ENCODE results near the gene CLDN9.
A peak's percentile ranks its signal among the peaks of the same experiment; 100 is the strongest.

The CLDN9 gene

DNA sequence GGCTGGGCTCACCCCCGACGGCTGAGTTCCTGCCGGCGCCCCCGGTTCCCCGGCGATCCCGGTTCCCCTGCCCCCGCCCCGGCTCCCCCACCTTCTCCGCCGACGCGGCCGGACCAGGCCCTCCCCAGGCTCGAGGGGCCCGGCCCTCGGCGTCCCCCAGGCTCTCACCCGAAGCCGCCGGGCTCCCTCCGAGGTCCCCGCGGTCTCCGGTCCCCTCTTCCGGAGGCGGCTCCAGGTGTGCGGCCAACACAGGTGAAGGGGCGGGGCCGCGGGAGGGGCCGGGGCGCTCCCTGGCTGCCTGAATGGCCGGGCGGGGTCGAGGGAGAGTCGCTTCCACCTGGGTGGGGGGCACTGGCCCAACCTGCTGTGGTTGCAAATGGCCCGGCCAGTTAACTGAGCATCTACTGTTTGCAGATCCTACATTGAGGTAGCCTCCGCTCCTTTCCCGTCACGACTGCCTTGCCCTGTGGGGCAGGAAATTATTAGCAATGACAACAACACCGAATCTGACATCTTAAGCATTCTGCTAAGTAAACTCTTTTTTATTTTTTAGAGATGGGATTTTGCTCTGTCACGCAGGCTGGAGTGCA is 24.1 kb downstream of the CLDN9 start, which contains the start of gene BICDL2:
Gene BICDL2 (minus strand): TSS at position 219 of the 590 bp plus-strand sequence. CDS start 1,448 bp downstream, outside the sequence.
- no peaks in the 10 kb centered on the region for H3K9me3 ChIP-seq (ENCODE audit: control insufficient read depth in 2 of 2, low read length in 2 of 2)
- H3K36me3 ChIP-seq (ENCODE audit: control insufficient read depth in 2 of 2, insufficient read depth in 2 of 2, low read length in 2 of 2): no peaks in the 10 kb centered on the region
- H3K9ac ChIP-seq (ENCODE audit: low read length in 2 of 2): no peak within 1 kb of the TSS
- H3K4me1 ChIP-seq (ENCODE audit: control insufficient read depth, insufficient read depth, low read length): no peaks in the 10 kb centered on the region
- H3K27me3 ChIP-seq (ENCODE audit: control insufficient read depth in 1 of 2, insufficient read depth in 2 of 2, low read length in 2 of 2): peaks cover 48 to 60% of the 10 kb centered on the region in 2 donors
- no peak within 1 kb of the TSS for H3K4me3 ChIP-seq (ENCODE audit: low read length in 2 of 2)
- no peak within 1 kb of the TSS for H3K27ac ChIP-seq (ENCODE audit: low read length)

DNA sequence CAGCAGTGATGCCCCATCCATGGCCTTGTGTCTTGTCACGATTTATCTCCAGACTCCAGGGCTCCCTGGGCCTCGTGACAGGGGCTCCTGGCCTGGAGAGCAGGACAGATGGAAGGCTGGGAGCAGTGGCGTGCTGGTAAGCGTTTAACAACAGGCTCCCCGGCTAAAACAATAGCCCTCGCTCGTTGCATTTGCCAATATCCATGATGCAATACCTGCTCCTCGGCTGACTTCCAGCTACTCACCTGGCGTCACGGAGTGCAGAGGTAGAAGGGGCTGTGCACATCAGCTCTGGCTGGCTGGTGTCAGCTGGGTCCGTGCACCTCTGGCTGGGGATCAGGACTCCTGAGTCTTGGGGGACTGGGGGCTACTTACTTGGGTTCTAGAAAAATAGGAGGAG is 25.5 kb downstream of the CLDN9 start:
- H3K36me3 ChIP-seq (ENCODE audit: control insufficient read depth in 2 of 2, insufficient read depth in 2 of 2, low read length in 2 of 2): no peaks in the 10 kb centered on the region
- H3K27me3 ChIP-seq (ENCODE audit: control insufficient read depth in 1 of 2, insufficient read depth in 2 of 2, low read length in 2 of 2): peaks cover 44 to 57% of the 10 kb centered on the region in 2 donors
- H3K9me3 ChIP-seq (ENCODE audit: control insufficient read depth in 2 of 2, low read length in 2 of 2): no peaks in the 10 kb centered on the region
- no peak overlapping the region for H3K4me3 ChIP-seq (ENCODE audit: low read length in 2 of 2)
- no peaks in the 10 kb centered on the region for H3K4me1 ChIP-seq (ENCODE audit: control insufficient read depth, insufficient read depth, low read length)
- no peak overlapping the region for H3K27ac ChIP-seq (ENCODE audit: low read length)
- no peak overlapping the region for H3K9ac ChIP-seq (ENCODE audit: low read length in 2 of 2)

DNA sequence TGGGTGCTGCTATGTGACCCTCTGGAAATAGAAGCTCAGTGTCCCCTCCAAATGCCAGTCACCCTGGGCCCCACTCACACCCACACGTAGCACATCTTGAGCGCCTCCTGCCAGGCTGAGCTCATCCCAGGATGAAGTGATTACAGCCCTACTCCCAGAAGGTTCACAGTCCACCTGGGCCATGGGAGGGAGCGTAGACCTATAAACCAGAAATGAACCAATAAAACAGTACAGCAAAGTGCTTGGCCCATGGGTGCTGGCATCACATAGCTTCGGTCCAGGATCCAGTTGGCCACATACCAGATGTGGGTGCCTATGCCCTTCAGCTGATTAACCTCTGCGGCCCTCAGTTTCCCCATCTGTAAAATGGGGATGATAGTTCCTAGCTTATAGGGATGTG is 26.2 kb downstream of the CLDN9 start:
- H3K9ac ChIP-seq (ENCODE audit: low read length in 2 of 2): no peak overlapping the region
- H3K27me3 ChIP-seq (ENCODE audit: control insufficient read depth in 1 of 2, insufficient read depth in 2 of 2, low read length in 2 of 2): peaks cover 45 to 55% of the 10 kb centered on the region in 2 donors
- no peaks in the 10 kb centered on the region for H3K4me1 ChIP-seq (ENCODE audit: control insufficient read depth, insufficient read depth, low read length)

DNA sequence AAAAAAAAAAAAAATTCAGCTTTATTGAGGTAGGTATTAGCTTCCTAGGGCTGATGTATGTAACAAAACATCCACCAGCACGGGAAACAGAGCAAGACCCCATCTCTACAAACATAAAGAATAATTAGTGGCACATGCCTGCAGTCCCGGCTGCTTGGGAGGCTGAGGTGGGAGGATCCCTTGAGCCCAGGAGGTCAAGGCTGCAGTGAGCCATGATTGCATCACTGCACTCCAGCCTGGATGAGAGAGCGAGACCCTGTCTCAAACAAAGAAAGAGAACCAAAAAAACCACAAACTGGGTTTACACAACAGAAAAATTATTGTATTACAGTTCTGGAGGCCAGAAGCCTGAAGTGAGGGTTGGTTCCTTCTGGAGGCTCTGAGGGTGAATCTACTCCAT is 29.7 kb downstream of the CLDN9 start:
- peaks cover 41 to 53% of the 10 kb centered on the region in 2 donors for H3K27me3 ChIP-seq (ENCODE audit: control insufficient read depth in 1 of 2, insufficient read depth in 2 of 2, low read length in 2 of 2)

More for the DNA sequence above, 26.2 kb downstream of the CLDN9 start:
- H3K4me3 ChIP-seq (ENCODE audit: low read length in 2 of 2): no peak overlapping the region
- H3K9me3 ChIP-seq (ENCODE audit: control insufficient read depth in 2 of 2, low read length in 2 of 2): no peaks in the 10 kb centered on the region
- H3K27ac ChIP-seq (ENCODE audit: low read length): no peak overlapping the region
- no peaks in the 10 kb centered on the region for H3K36me3 ChIP-seq (ENCODE audit: control insufficient read depth in 2 of 2, insufficient read depth in 2 of 2, low read length in 2 of 2)

DNA sequence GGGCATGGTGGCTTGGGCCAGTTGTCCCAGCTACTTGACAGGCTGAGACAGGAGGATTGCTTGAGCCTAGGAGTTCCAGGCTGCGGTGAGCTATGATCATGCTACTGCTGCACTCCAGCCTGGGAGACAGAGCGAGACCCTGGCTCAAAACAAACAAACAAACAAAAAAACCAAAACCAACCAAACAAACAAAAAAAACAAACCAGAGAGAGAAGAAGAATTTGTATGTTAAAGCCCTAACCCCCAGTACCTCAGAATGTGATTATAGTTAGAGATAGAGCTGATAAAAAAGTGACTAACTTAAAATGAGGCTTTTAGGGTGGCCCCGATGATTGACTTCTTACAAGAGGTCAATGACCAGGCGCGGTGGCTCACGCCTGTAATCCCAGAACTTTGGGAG is 32.0 kb downstream of the CLDN9 start:
- Histone ChIP-seq H3K27ac (ENCODE audit: low read length) (no peak overlapping the region), H3K9ac (ENCODE audit: low read length in 2 of 2) (no peak overlapping the region), H3K9me3 (ENCODE audit: control insufficient read depth in 2 of 2, low read length in 2 of 2) (no peaks in the 10 kb centered on the region), H3K4me3 (ENCODE audit: low read length in 2 of 2) (no peak overlapping the region), H3K36me3 (ENCODE audit: control insufficient read depth in 2 of 2, insufficient read depth in 2 of 2, low read length in 2 of 2) (no peaks in the 10 kb centered on the region), H3K27me3 (ENCODE audit: control insufficient read depth in 1 of 2, insufficient read depth in 2 of 2, low read length in 2 of 2) (peaks cover 23 to 48% of the 10 kb centered on the region in 2 donors), H3K4me1 (ENCODE audit: control insufficient read depth, insufficient read depth, low read length) (peaks cover 15% of the 10 kb centered on the region)

More for the DNA sequence above, 29.7 kb downstream of the CLDN9 start:
- H3K9me3 ChIP-seq (ENCODE audit: control insufficient read depth in 2 of 2, low read length in 2 of 2): no peaks in the 10 kb centered on the region
- peaks cover 15% of the 10 kb centered on the region for H3K4me1 ChIP-seq (ENCODE audit: control insufficient read depth, insufficient read depth, low read length)
- no peak overlapping the region for H3K27ac ChIP-seq (ENCODE audit: low read length)
- H3K9ac ChIP-seq (ENCODE audit: low read length in 2 of 2): no peak overlapping the region
- no peak overlapping the region for H3K4me3 ChIP-seq (ENCODE audit: low read length in 2 of 2)
- no peaks in the 10 kb centered on the region for H3K36me3 ChIP-seq (ENCODE audit: control insufficient read depth in 2 of 2, insufficient read depth in 2 of 2, low read length in 2 of 2)

DNA sequence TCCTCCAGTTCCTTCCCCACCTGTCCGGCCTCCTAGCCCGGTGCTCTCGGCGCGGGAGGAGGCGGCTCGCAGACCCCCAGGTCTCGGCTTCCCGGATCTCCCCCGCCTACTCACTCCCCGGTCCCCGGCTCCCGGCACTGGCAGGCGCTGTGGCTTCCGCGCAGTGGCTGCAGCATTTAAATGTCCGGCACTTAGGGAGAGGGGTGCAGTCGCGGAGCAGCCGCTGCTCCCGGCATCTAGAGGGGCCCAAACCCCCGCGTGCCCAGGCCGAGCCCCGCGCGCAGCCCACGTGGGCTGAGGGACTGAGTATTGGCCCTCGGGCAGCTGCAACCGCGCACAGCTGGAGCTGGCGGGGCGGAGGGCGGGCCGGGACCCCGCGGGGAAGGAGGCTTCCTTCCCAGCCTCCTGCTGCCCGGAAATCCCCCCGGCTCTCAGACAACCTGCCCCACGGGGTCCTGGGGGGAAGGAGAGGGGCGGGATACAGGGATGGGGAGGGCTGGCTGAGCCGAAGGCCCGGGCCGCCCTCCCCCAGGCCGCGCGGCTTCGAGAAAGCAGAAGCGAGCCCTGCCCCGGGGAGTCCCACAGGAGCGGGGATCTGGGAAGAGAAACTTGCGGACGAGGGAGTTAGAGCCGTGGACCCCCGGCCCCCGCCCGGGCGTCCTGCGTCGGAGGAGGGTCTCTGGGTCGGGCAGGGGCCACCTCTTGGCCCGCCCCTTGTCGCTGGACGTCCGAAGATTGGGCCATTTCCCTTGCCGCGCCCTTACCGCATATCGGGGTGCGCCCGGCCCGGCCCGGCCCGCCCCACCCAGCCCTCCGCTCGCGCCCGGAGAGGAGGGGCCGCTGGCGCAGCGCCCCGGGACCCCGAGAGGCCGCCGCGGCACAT is 33.3 kb downstream of the CLDN9 start, which contains the start of gene MMP25:
Gene MMP25 (plus strand): TSS at position 804 of the 883 bp plus-strand sequence. CDS start 357 bp downstream, outside the sequence.
- H3K9ac ChIP-seq (ENCODE audit: low read length in 2 of 2): no peak within 1 kb of the TSS
- peaks cover 15% of the 10 kb centered on the region for H3K4me1 ChIP-seq (ENCODE audit: control insufficient read depth, insufficient read depth, low read length)
- peaks cover 23 to 53% of the 10 kb centered on the region in 2 donors for H3K27me3 ChIP-seq (ENCODE audit: control insufficient read depth in 1 of 2, insufficient read depth in 2 of 2, low read length in 2 of 2)
- no peak within 1 kb of the TSS for H3K27ac ChIP-seq (ENCODE audit: low read length)
- H3K4me3 ChIP-seq (ENCODE audit: low read length in 2 of 2): peak within 1 kb of the TSS; percentile 46 to 69
- H3K36me3 ChIP-seq (ENCODE audit: control insufficient read depth in 2 of 2, insufficient read depth in 2 of 2, low read length in 2 of 2): no peaks in the 10 kb centered on the region
- no peaks in the 10 kb centered on the region for H3K9me3 ChIP-seq (ENCODE audit: control insufficient read depth in 2 of 2, low read length in 2 of 2)

DNA sequence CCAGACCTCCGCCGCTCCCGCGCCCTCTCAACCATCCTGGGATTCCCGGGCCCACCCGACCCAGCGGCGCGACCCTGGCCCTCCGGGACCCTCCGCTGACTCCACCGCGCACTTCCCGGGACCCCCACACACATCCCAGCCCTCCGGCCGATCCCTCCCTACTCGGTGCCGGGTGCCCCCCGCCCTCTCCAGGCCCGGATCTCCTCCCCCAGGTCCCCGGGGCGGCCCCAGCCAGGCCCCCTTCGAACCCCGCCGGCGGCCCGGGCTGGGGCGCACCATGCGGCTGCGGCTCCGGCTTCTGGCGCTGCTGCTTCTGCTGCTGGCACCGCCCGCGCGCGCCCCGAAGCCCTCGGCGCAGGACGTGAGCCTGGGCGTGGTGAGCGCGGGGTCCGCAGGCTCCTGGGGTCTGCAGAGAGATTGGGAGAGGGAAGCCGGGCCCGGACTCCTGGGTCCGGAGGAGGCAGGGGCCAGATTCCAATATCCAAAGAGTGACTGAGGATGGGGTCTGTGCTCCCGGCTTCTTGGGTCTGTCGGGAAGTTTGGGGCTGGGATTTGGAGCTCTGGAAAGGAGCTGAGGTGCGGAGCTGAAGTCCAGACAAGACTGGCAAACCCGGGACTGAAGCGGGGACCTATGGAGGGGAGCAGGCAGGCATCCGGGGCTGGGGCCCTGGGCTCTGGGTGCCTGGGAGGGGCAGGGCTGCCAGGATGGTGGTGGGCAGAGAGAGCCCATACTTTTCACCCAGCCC is 34.1 kb downstream of the CLDN9 start:
- H3K36me3 ChIP-seq (ENCODE audit: control insufficient read depth in 2 of 2, insufficient read depth in 2 of 2, low read length in 2 of 2): no peaks in the 10 kb centered on the region
- H3K4me3 ChIP-seq (ENCODE audit: low read length in 2 of 2): no peak overlapping the region
- peaks cover 23 to 53% of the 10 kb centered on the region in 2 donors for H3K27me3 ChIP-seq (ENCODE audit: control insufficient read depth in 1 of 2, insufficient read depth in 2 of 2, low read length in 2 of 2)
- peaks cover 15% of the 10 kb centered on the region for H3K4me1 ChIP-seq (ENCODE audit: control insufficient read depth, insufficient read depth, low read length)
- H3K9ac ChIP-seq (ENCODE audit: low read length in 2 of 2): no peak overlapping the region
- H3K27ac ChIP-seq (ENCODE audit: low read length): no peak overlapping the region
- no peaks in the 10 kb centered on the region for H3K9me3 ChIP-seq (ENCODE audit: control insufficient read depth in 2 of 2, low read length in 2 of 2)

DNA sequence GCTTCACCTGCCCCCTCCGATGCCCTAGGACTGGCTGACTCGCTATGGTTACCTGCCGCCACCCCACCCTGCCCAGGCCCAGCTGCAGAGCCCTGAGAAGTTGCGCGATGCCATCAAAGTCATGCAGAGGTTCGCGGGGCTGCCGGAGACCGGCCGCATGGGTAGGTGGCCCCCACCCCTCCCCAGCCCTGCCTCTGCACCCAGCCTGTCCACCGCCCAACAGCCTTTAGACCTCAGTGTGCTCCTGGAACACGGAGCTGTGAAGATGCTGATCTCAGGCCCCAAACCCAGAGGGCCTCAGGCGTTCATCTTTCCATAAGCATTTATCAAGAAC is 34.6 kb downstream of the CLDN9 start:
- no peak overlapping the region for H3K9ac ChIP-seq (ENCODE audit: low read length in 2 of 2)
- no peaks in the 10 kb centered on the region for H3K9me3 ChIP-seq (ENCODE audit: control insufficient read depth in 2 of 2, low read length in 2 of 2)
- no peak overlapping the region for H3K4me3 ChIP-seq (ENCODE audit: low read length in 2 of 2)
- H3K36me3 ChIP-seq (ENCODE audit: control insufficient read depth in 2 of 2, insufficient read depth in 2 of 2, low read length in 2 of 2): no peaks in the 10 kb centered on the region
- peaks cover 15% of the 10 kb centered on the region for H3K4me1 ChIP-seq (ENCODE audit: control insufficient read depth, insufficient read depth, low read length)
- H3K27ac ChIP-seq (ENCODE audit: low read length): no peak overlapping the region
- H3K27me3 ChIP-seq (ENCODE audit: control insufficient read depth in 1 of 2, insufficient read depth in 2 of 2, low read length in 2 of 2): peaks cover 21 to 53% of the 10 kb centered on the region in 2 donors

DNA sequence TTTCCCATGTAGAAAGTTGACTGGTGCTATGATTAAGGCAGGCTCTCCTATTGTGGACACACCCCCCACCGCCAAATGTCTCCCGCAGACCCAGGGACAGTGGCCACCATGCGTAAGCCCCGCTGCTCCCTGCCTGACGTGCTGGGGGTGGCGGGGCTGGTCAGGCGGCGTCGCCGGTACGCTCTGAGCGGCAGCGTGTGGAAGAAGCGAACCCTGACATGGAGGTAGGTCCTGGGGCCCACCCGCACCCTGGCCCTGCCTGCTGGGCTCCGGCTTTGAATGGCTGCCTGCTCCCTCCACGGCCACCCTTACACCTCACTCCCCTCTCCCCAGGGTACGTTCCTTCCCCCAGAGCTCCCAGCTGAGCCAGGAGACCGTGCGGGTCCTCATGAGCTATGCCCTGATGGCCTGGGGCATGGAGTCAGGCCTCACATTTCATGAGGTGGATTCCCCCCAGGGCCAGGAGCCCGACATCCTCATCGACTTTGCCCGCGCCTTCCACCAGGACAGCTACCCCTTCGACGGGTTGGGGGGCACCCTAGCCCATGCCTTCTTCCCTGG is 37.3 kb downstream of the CLDN9 start:
- H3K27ac ChIP-seq (ENCODE audit: low read length): no peak overlapping the region

DNA sequence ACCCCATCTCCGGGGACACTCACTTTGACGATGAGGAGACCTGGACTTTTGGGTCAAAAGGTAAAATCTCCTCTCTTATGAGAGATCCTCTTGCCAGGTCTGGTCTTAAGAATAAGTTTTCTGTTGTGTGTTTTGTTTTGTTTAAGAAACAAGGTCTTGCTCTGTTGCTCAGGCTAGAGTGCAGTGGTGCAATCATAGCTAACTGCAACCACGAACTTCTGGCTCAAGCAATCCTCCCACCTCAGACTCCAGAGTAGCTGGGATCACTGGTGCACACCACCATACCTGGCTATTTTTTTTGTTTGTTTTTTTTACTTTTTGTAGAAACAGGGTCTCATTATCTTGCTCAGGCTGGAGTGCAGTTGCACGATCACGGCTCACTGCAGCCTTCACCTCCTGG is 37.8 kb downstream of the CLDN9 start:
- no peak overlapping the region for H3K27ac ChIP-seq (ENCODE audit: low read length)
- no peak overlapping the region for H3K4me3 ChIP-seq (ENCODE audit: low read length in 2 of 2)
- no peak overlapping the region for H3K9ac ChIP-seq (ENCODE audit: low read length in 2 of 2)
- H3K36me3 ChIP-seq (ENCODE audit: control insufficient read depth in 2 of 2, insufficient read depth in 2 of 2, low read length in 2 of 2): no peaks in the 10 kb centered on the region
- H3K4me1 ChIP-seq (ENCODE audit: control insufficient read depth, insufficient read depth, low read length): peaks cover 12% of the 10 kb centered on the region
- H3K27me3 ChIP-seq (ENCODE audit: control insufficient read depth in 1 of 2, insufficient read depth in 2 of 2, low read length in 2 of 2): peaks cover 5 to 32% of the 10 kb centered on the region in 2 donors
- H3K9me3 ChIP-seq (ENCODE audit: control insufficient read depth in 2 of 2, low read length in 2 of 2): no peaks in the 10 kb centered on the region

More for the DNA sequence above, 37.3 kb downstream of the CLDN9 start:
- H3K36me3 ChIP-seq (ENCODE audit: control insufficient read depth in 2 of 2, insufficient read depth in 2 of 2, low read length in 2 of 2): no peaks in the 10 kb centered on the region
- peaks cover 7 to 35% of the 10 kb centered on the region in 2 donors for H3K27me3 ChIP-seq (ENCODE audit: control insufficient read depth in 1 of 2, insufficient read depth in 2 of 2, low read length in 2 of 2)
- no peaks in the 10 kb centered on the region for H3K9me3 ChIP-seq (ENCODE audit: control insufficient read depth in 2 of 2, low read length in 2 of 2)
- H3K4me1 ChIP-seq (ENCODE audit: control insufficient read depth, insufficient read depth, low read length): peaks cover 15% of the 10 kb centered on the region
- no peak overlapping the region for H3K9ac ChIP-seq (ENCODE audit: low read length in 2 of 2)
- no peak overlapping the region for H3K4me3 ChIP-seq (ENCODE audit: low read length in 2 of 2)
